IMR-90 (cell line): ENCODE results near the gene IL22RA1. TPM values are rescaled to one million over a fixed set of nuclear protein-coding genes. Genes with fewer than 3 reads are reported as not detected.

Experiments used
- ATAC-seq: fragments of 200-7000 bp; cut with Tn5 transposase; 2 replicates; pipeline ENCODE4 v1.9.1; 2020; ENCODE audit warnings: low read depth, mild to moderate bottlenecking, moderate library complexity
- BruUV-seq: library from RNA; stranded (reverse); fragments of 400-500 nt; replicated peaks from 2 replicates; lab custom pipeline; 2021; lab: Mats Ljungman, UMichigan
- CTCF ChIA-PET: fragments of 300-600 bp; formaldehyde crosslinking; extraction: SDS; loops from one replicate; lab custom pipeline; 2021; ENCODE audit warnings: antibody characterized with exemption; lab: Yijun Ruan, JAX
- POLR2A ChIA-PET: fragments of 300-600 bp; sonication (Branson Sonifier 250); formaldehyde crosslinking; loops from one replicate; lab custom pipeline; 2022; ENCODE audit warnings: antibody characterized with exemption; ENCODE audit not compliant: unreplicated experiment; lab: Charles Lee
- DNase-seq: peaks from one replicate; pipeline ENCODE4 v3.0.0; 2013
- H2AFZ ChIP-seq: replicated peaks from 2 replicates; pipeline ENCODE3; 2013; ENCODE audit warnings: low read length, mild to moderate bottlenecking; ENCODE audit not compliant: poor library complexity
- H2AK5ac ChIP-seq: 2 replicates; pipeline ENCODE4 v1.6.1; 2013; ENCODE audit warnings: low read depth, low read length, inconsistent platforms
- H2AK9ac ChIP-seq: replicated peaks from 2 replicates; pipeline ENCODE3; 2013; ENCODE audit warnings: mild to moderate bottlenecking, low read depth, low read length, moderate library complexity; ENCODE audit not compliant: poor library complexity
- H2BK120ac ChIP-seq: 2 replicates; pipeline ENCODE4 v1.6.1; 2013; ENCODE audit warnings: low read depth, low read length, inconsistent platforms
- H2BK15ac ChIP-seq: 3 replicates; pipeline ENCODE4 v1.6.1; 2013; ENCODE audit warnings: low read depth, low read length, inconsistent platforms
- H2BK20ac ChIP-seq: 2 replicates; pipeline ENCODE4 v1.6.1; 2013; ENCODE audit warnings: low read depth, mild to moderate bottlenecking, inconsistent platforms, low read length, moderate library complexity
- H2BK5ac ChIP-seq: 2 replicates; pipeline ENCODE4 v1.6.1; 2013; ENCODE audit warnings: mild to moderate bottlenecking, low read depth, low read length, inconsistent platforms; ENCODE audit not compliant: poor library complexity, severe bottlenecking
- H3K14ac ChIP-seq: replicated peaks from 2 replicates; pipeline ENCODE4 v1.6.1; 2013; ENCODE audit warnings: low read depth, low read length, inconsistent platforms
- H3K18ac ChIP-seq: 2 replicates; pipeline ENCODE4 v1.6.1; 2013; ENCODE audit warnings: low read depth, low read length, control low read depth
- H3K23ac ChIP-seq: 2 replicates; pipeline ENCODE4 v1.6.1; 2013; ENCODE audit warnings: low read depth, low read length, inconsistent platforms
- H3K27ac ChIP-seq: 2 replicates; pipeline ENCODE4 v1.5.1; 2013; ENCODE audit warnings: mild to moderate bottlenecking, control low read depth, low read length; ENCODE audit not compliant: insufficient read depth
- H3K27me3 ChIP-seq: 2 replicates; pipeline ENCODE4 v1.6.1; 2013; ENCODE audit warnings: low read length; ENCODE audit not compliant: control insufficient read depth, insufficient read depth
- H3K36me3 ChIP-seq: 2 replicates; pipeline ENCODE4 v1.6.1; 2013; ENCODE audit warnings: low read length, mixed read lengths; ENCODE audit not compliant: control insufficient read depth, insufficient read depth
- H3K4ac ChIP-seq: 2 replicates; pipeline ENCODE4 v1.6.1; 2013; ENCODE audit warnings: low read depth, low read length, inconsistent platforms
- H3K4me1 ChIP-seq: 2 replicates; pipeline ENCODE4 v1.6.1; 2013; ENCODE audit warnings: low read length, mixed read lengths; ENCODE audit not compliant: control insufficient read depth, insufficient read depth
- H3K4me2 ChIP-seq: 2 replicates; pipeline ENCODE4 v1.6.1; 2013; ENCODE audit warnings: low read depth, mild to moderate bottlenecking, control low read depth, low read length, moderate library complexity
- H3K4me3 ChIP-seq: 2 replicates; pipeline ENCODE4 v1.5.1; 2013; ENCODE audit warnings: low read depth, mild to moderate bottlenecking, control low read depth, low read length, moderate library complexity; ENCODE audit not compliant: insufficient read depth
- H3K56ac ChIP-seq: 2 replicates; pipeline ENCODE4 v1.6.1; 2013; ENCODE audit warnings: low read length, inconsistent platforms; ENCODE audit not compliant: insufficient read depth; ENCODE audit errors: extremely low read depth
- H3K79me1 ChIP-seq, 2 experiments: 2 replicates each; pipeline ENCODE4 v1.6.1; 2013; ENCODE audit warnings: low read length in 2 of 2, inconsistent platforms in 1 of 2, low read depth in 1 of 2
- H3K9ac ChIP-seq: 2 replicates; pipeline ENCODE4 v1.6.1; 2013; ENCODE audit warnings: low read depth, low read length, control low read depth
- H3K9me1 ChIP-seq: 2 replicates; pipeline ENCODE4 v1.6.1; 2013; ENCODE audit warnings: low read length, inconsistent platforms; ENCODE audit not compliant: insufficient read depth
- H3K9me3 ChIP-seq: 2 replicates; pipeline ENCODE4 v1.6.1; 2013; ENCODE audit warnings: low read length; ENCODE audit not compliant: control insufficient read depth, insufficient read depth
- H4K20me1 ChIP-seq: 2 replicates; pipeline ENCODE4 v1.6.1; 2013; ENCODE audit warnings: low read length, inconsistent platforms; ENCODE audit not compliant: insufficient read depth
- H4K5ac ChIP-seq: 2 replicates; pipeline ENCODE4 v1.6.1; 2013; ENCODE audit warnings: mild to moderate bottlenecking, low read depth, low read length, control low read depth
- H4K8ac ChIP-seq, 2 experiments: 2 replicates each; pipeline ENCODE4 v1.6.1; 2013; ENCODE audit warnings: low read depth in 2 of 2, low read length in 2 of 2, control low read depth in 1 of 2, inconsistent platforms in 1 of 2
- H4K91ac ChIP-seq: 2 replicates; pipeline ENCODE4 v1.6.1; 2013; ENCODE audit warnings: low read depth, low read length, inconsistent platforms; ENCODE audit not compliant: insufficient read depth
- BHLHE40 ChIP-seq: fragments of 150-350 bp; IDR thresholded peaks from 2 replicates; pipeline ENCODE4 v1.6.1; 2016; ENCODE audit warnings: mild to moderate bottlenecking, low read depth, low read length
- CEBPB ChIP-seq: IDR thresholded peaks from 2 replicates; pipeline ENCODE4 v1.6.1; 2012; ENCODE audit warnings: low read depth, low read length, improper control_type of control experiment
- CHD1 ChIP-seq: IDR thresholded peaks from 2 replicates; pipeline ENCODE4 v1.6.1; 2012; ENCODE audit warnings: low read depth, low read length, improper control_type of control experiment
- ELK1 ChIP-seq: fragments of 150-350 bp; IDR thresholded peaks from 2 replicates; pipeline ENCODE4 v1.6.1; 2016; ENCODE audit warnings: low read depth, mild to moderate bottlenecking, low read length, moderate library complexity, borderline replicate concordance
- FOS ChIP-seq: fragments of 150-350 bp; IDR thresholded peaks from 2 replicates; pipeline ENCODE4 v1.6.1; 2016; ENCODE audit warnings: low read depth, low read length
- MAFK ChIP-seq: IDR thresholded peaks from 2 replicates; pipeline ENCODE4 v1.6.1; 2012; ENCODE audit warnings: low read depth, low read length, improper control_type of control experiment
- MAZ ChIP-seq: IDR thresholded peaks from 2 replicates; pipeline ENCODE4 v1.6.1; 2012; ENCODE audit warnings: low read depth, mild to moderate bottlenecking, low read length, improper control_type of control experiment, moderate library complexity, borderline replicate concordance
- MXI1 ChIP-seq: IDR thresholded peaks from 2 replicates; pipeline ENCODE4 v1.6.1; 2012; ENCODE audit warnings: low read depth, mild to moderate bottlenecking, low read length, moderate library complexity, borderline replicate concordance
- NFE2L2 ChIP-seq: fragments of 150-350 bp; IDR thresholded peaks from 2 replicates; pipeline ENCODE4 v1.6.1; 2016; ENCODE audit warnings: low read depth, mild to moderate bottlenecking, low read length
- POLR2A ChIP-seq: IDR thresholded peaks from 2 replicates; pipeline ENCODE4 v1.6.1; 2012; ENCODE audit warnings: mild to moderate bottlenecking, low read depth, low read length
- RAD21 ChIP-seq: IDR thresholded peaks from 2 replicates; pipeline ENCODE4 v1.6.1; 2012; ENCODE audit warnings: low read length, improper control_type of control experiment
- RCOR1 ChIP-seq: IDR thresholded peaks from 2 replicates; pipeline ENCODE4 v1.6.1; 2012; ENCODE audit warnings: mild to moderate bottlenecking, low read length, improper control_type of control experiment; ENCODE audit not compliant: insufficient replicate concordance
- RFX5 ChIP-seq: IDR thresholded peaks from 2 replicates; pipeline ENCODE4 v1.8.0; 2012; ENCODE audit warnings: low read depth, mild to moderate bottlenecking, low read length, moderate library complexity
- SMC3 ChIP-seq: fragments of 150-350 bp; IDR thresholded peaks from 2 replicates; pipeline ENCODE4 v1.6.1; 2016; ENCODE audit warnings: low read depth, mild to moderate bottlenecking, antibody characterized with exemption, low read length, moderate library complexity
- USF2 ChIP-seq: fragments of 150-350 bp; IDR thresholded peaks from 2 replicates; pipeline ENCODE4 v1.6.1; 2017; ENCODE audit warnings: mild to moderate bottlenecking, antibody characterized with exemption, low read length, low read depth
- WGBS, 2 experiments: methylation state at CpG; one replicate each; pipeline versions ENCODE4 v1.1.5 to v1.1.7; 2013; ENCODE audit warnings: missing lambda C conversion rate in 2 of 2; ENCODE audit not compliant: insufficient read length in 1 of 2; ENCODE audit errors: extremely low coverage in 2 of 2; 5-methylcytosine and 5-hydroxymethylcytosine counted together
- dilution Hi-C: fragments of 300-500 bp; cut with HindIII; formaldehyde crosslinking; loops from one replicate; pipeline ENCODE4 v1.14.3; 2018; ENCODE audit warnings: low sequenced_read_pairs; ENCODE audit not compliant: unreplicated experiment
- in situ Hi-C: fragments of 300-500 bp; cut with MboI; formaldehyde crosslinking; loops from 3 replicates; pipeline ENCODE4 v1.14.3; 2019; ENCODE audit warnings: low sequenced_read_pairs, inconsistent platforms, mixed read lengths
- intact Hi-C: fragments of 100-400 bp; cut with micrococcal nuclease; formaldehyde crosslinking; loops from 2 replicates; pipeline ENCODE4 v1.10.0; 2022
- polyA plus RNA-seq, 3 experiments: library from polyadenylated mRNA; depleted of rRNA; stranded (reverse); fragments of >200 nt; gene quantifications; 2 replicates each; pipeline ENCODE4 v1.2.3, GENCODE V29; 2012; ENCODE audit warnings: low replicate concordance in 1 of 3
- total RNA-seq: library from RNA; depleted of rRNA; stranded (reverse); fragments of >200 nt; gene quantifications from 2 replicates; pipeline ENCODE4 v1.2.3, GENCODE V29; 2012
- TF ChIP-seq, protein P1 (sequence below): conservative IDR thresholded peaks from 2 replicates; pipeline ENCODE4 v1.5.1; 2012; ENCODE audit warnings: mild to moderate bottlenecking, low read depth, low read length, improper control_type of control experiment

IL22RA1 gene
- total and polyA plus RNA-seq, 2 of the 4 experiments (the other 2 are of a cell fraction), result not detected

DNA sequence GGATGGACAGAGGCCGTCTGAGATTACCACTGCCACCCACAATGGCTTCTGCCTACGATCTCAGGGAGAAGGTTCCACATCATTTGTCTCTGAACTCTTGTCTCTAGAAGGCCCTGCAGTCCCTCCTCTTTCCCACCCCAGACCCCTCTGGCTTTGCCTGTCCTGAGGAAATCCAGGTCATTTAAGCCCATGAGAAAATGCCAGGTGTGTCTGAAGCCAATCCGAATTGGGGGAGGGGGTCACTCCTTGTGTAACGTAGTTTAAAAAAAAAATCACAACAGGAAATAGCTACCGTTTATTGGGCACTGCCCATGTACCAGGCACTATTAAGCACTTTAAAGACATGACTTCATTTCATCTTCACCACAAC is 23.5 kb downstream of the IL22RA1 start:
- TF ChIP-seq SMC3, result no peak
- TF ChIP-seq MXI1, result no peak
- TF ChIP-seq RFX5, result no peak
- TF ChIP-seq NFE2L2, result no peak
- TF ChIP-seq BHLHE40, result no peak
- no peak for TF ChIP-seq USF2
- no peak for TF ChIP-seq ELK1
- no peak for TF ChIP-seq CHD1
- no peak for TF ChIP-seq FOS
- TF ChIP-seq, protein P1, sequence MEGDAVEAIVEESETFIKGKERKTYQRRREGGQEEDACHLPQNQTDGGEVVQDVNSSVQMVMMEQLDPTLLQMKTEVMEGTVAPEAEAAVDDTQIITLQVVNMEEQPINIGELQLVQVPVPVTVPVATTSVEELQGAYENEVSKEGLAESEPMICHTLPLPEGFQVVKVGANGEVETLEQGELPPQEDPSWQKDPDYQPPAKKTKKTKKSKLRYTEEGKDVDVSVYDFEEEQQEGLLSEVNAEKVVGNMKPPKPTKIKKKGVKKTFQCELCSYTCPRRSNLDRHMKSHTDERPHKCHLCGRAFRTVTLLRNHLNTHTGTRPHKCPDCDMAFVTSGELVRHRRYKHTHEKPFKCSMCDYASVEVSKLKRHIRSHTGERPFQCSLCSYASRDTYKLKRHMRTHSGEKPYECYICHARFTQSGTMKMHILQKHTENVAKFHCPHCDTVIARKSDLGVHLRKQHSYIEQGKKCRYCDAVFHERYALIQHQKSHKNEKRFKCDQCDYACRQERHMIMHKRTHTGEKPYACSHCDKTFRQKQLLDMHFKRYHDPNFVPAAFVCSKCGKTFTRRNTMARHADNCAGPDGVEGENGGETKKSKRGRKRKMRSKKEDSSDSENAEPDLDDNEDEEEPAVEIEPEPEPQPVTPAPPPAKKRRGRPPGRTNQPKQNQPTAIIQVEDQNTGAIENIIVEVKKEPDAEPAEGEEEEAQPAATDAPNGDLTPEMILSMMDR, result no peak
- no peak for TF ChIP-seq MAZ
- TF ChIP-seq RAD21, result no peak
- no peak for TF ChIP-seq MAFK
- no peak for TF ChIP-seq CEBPB
- no peak for TF ChIP-seq POLR2A
- no peak for TF ChIP-seq RCOR1
- no peak overlapping the region for H2BK5ac ChIP-seq
- no peak overlapping the region for H3K27ac ChIP-seq
- no peak overlapping the region for H2AK5ac ChIP-seq
- no peak overlapping the region for H2BK15ac ChIP-seq
- ATAC-seq, result no peak
- no peak overlapping the region for H4K91ac ChIP-seq
- no peak overlapping the region for H3K56ac ChIP-seq
- BruUV-seq, result no TSS peak
- peaks cover 53% of the 10 kb centered on the region for H3K27me3 ChIP-seq
- no peak for DNase-seq
- no peak overlapping the region for H4K5ac ChIP-seq
- peaks cover 2% of the 10 kb centered on the region; the same call in 1 of the 2 replicates for H3K4me1 ChIP-seq
- no peaks in the 10 kb centered on the region for H4K20me1 ChIP-seq
- no peaks in the 10 kb centered on the region for H3K9me3 ChIP-seq
- ChIA-PET CTCF (no interaction called here), POLR2A (no interaction called here)
- in situ Hi-C loops, result no loop called here
- H3K9me1 ChIP-seq, result no peaks in the 10 kb centered on the region
- no peak overlapping the region for H3K14ac ChIP-seq
- H3K36me3 ChIP-seq, result no peaks in the 10 kb centered on the region
- no peak overlapping the region for H2BK120ac ChIP-seq
- H3K4ac ChIP-seq, result no peak overlapping the region
- H3K23ac ChIP-seq, result no peak overlapping the region
- H3K4me2 ChIP-seq, result no peak overlapping the region
- H3K9ac ChIP-seq, result no peak overlapping the region
- dilution Hi-C loops, result no loop called here
- H3K18ac ChIP-seq, result no peak overlapping the region
- H2AK9ac ChIP-seq, result no peak overlapping the region
- no peak overlapping the region for H4K8ac ChIP-seq
- no peak overlapping the region for H3K4me3 ChIP-seq
- intact Hi-C loops, result no loop called here
- WGBS, 2 experiments, result no CpG with 5 or more reads among the region's 5 CpGs
- H2AFZ ChIP-seq, result no peak overlapping the region
- no peaks in the 10 kb centered on the region for H3K79me1 ChIP-seq
- H2BK20ac ChIP-seq, result no peak overlapping the region
